ENCODE measurements around the gene ADO.

ADO gene

DNA sequence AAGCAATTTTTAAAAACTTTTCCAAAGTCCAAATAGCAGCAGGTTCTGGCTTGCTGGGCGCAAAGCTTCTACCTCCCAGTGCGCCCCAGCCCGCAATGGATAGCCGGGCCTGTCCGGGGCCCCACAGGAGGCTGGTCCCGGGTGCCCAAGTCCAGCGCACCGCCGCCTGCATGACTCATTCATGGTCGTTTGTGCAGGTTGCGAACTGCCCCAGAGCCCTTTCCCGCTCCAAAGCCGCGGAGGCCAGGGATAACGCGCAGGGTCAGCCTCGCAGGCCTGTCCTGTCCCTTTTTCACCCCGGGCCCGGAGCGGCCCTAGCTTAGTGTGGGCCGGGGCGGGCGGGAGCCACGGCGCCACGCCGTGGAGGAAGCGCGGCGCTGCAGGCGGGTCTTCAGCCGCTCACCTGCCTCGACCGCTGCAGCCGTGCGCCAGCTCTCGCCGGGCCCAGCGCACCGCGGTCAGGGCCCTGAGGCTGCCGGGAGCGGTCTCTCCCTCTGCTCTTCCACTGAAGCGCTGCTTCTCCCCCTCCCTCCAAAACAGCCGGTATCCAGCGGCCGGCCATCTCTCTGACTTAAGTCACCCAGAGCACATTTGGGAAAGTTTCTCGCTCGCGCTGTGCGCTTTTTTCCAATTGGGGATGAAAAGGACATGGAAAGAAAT lies 13.4 kb downstream of the ADO start:
- DNase-seq (ENCODE audit: low read depth in 2 of 2) = peak; percentile 69 to 73

DNA sequence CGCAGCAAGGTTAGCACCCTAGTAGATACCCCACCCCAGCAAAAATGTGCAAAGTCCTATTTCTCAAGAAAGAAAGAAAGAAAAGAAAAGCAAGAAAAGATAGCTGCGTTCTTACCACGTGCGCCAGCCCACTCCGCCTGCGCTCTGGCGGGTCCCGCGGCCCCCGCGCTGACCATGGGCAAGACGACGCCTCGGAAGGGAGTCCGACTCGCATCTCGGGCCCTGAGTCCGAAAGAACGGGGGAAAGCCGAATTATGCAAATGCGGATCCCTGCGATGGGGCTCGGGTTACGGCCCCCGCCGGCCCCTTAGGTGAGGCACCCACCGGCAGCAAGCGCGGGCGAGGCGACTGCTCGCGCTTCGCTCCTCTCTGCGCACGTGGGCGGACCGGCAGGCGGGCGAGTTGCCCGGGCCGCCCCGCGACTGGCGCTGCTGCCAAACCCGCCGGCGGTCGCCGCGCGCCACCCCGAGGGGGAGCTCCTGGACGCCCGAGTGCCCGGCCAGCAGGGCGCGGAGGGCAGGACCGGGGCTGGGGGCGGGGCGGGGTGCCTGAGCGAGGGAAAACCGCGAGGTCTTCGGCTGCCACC lies 14.0 kb downstream of the ADO start:
- DNase-seq (ENCODE audit: low read depth in 2 of 2) = peak; percentile 60 to 68

DNA sequence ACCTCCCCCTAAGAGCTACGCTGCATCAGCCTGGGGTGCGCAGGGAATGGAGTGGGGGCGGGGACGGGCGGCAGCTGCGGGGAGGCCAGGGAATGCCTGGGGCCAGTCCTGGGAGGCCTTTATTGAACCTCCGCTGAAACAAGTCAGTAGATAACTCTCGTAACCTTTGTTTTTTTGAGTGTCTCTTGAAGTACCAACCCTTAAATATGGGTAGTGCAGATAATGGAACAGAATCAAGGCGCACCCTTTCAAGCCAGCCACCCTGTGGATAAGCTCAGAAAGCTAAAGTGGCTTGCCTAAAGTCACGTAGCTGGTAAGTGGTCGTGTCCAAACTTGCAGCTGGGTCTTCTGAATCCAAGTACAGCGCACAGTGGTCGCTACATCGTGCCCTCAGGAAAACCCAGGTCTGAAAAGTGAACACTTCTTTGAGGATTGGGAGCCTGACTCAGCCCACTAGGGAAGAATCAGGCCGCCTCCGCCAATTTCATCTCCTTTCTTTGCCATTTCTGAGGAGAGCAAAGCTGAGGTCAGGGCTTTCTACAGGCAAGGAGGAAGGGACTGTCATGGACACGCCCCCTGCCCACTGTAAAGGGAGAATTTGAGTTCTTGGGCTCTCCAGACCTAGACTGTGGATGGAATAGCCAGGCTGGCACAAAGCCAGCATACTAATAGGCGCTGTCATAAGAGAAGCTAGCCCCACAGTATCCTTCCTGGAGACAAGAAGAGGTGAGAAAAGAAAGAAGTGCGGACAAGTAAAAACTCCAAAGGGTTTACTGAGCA lies 14.8 kb downstream of the ADO start:
- no peak for DNase-seq (ENCODE audit: low read depth in 2 of 2)

DNA sequence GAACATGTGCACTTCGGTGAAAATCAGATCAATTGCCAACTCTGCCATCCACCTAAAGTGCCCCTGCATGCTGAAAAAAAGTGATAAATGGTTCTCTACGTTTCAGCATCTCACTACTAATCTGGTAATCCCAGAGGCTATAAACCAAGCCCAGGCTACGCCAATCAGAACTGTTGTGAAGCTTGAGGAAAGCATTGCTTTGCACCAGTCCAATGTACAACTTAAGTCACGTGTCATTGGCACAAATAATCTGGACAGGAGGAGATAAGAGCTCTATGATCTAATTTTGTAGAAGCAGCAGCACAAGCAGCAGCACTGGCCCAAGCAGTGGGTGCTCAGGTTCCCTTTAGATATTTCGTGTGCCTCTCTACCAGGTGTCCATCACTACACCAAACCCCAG lies 16.1 kb downstream of the ADO start:
- DNase-seq (ENCODE audit: low read depth in 2 of 2) = no peak

DNA sequence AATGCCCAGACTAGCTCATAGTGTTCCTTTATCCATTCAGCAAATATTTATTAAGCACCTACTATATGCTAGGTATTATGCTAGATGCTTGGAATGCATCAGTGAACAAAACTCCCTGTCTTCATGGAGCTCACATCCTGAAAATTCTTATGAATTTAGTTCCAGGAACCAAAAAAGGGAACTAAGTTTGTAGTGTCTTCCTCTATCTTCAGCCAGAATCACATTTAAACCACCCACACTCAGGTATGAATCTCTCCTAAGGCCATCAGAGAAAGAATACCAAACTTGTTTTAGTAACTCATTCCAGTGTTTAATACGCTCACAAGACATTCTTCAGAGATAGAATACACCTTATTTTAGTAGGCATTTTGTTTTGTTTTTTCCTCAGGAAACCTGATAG lies 21.8 kb downstream of the ADO start:
- DNase-seq (ENCODE audit: low read depth in 2 of 2) = no peak

DNA sequence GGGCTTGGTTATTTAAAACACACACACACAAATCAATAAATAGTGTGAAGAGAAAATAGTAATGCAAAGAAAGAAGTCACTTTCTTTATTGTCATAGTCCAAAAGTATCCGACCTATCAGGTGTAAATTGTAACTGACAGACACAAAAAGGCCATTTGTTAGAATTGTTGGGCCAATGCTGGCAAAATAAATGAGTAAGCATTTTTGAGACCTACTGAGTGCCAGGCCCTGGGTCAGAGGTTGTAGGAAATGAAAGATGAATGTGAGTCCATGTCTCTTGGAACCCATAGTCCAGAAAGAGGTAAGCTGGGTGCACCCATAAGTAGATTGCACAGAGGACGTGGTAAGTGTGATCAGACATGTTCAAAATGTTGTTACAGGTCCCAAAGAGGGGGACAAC lies 25.1 kb downstream of the ADO start:
- DNase-seq (ENCODE audit: low read depth in 2 of 2) = no peak

DNA sequence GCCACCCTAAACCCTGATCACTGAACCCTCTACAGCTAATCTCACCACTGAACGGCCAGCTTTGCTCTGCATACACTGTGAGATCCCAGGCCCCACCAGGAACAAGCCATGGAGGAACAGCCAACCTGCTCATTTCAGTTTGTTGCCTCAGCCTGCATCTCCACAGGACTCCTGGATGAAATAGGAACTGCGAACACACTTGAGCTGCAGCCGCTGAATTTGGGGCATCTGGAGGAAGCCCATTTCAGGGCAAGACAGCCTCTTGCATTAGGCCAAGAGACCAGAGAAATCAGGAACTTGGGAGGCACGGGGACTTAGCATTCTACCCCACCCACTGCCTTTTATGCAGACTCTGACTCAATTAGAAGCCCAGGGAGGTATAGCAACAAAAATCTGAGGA lies 26.2 kb downstream of the ADO start:
- no peak for DNase-seq (ENCODE audit: low read depth in 2 of 2)

DNA sequence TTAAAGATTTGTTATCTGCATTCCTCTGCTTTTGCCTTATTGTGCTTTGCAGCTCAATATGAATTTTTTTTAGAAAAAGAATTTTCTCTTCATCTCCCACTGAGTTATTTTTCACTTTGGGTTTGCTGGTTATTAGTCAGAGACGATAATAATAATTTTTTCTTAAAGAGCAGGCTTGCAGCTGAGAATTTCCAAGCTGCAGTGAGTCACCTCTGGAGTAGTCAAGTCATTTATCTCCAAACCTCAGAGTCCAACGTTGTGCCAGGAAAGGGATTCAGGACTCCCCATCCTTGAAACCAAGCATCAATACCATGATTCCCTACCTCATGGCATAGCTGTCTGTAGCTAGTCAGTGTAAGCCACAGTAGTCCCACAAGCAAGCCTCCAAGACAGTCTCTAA lies 26.8 kb downstream of the ADO start:
- no peak for DNase-seq (ENCODE audit: low read depth in 2 of 2)

DNA sequence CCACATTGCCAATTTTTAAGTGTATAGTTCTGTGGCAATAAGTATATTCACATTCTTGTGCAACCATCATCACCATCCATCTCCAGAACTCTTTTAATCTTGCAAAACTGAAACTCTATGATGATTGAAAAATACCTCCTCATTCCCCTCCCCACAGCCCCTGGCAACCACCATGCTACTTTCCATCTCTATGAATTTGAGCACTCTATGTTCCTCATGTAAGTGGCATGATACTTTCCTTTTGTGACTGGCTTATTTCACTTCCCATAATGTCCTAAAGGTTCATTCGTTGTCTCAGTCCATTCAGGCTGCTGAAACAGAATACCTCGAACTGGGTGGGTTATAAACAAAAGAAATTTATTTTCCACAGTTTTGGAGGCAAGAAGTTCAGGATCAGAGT lies 35.1 kb downstream of the ADO start:
- no peak for DNase-seq (ENCODE audit: low read depth in 2 of 2)

DNA sequence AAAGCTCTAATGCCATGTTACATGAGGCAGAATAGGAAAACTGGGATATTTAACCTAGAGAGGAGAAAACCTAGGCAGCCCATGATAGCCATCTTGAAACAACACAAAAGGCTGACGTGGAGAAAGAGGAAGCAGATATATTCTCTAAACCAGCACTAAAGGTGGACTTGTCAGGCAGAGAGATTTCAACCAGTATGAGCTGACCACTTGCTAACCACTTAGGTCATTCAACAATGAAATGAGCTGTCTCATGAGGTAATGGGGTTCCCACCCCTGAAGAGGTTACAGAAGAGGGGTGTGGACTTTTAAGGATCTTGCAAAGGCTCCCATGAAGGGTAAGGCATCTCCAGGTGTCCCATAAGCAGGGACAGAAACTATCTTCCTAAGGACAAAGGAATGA lies 38.5 kb downstream of the ADO start:
- DNase-seq (ENCODE audit: low read depth in 2 of 2) = no peak

DNA sequence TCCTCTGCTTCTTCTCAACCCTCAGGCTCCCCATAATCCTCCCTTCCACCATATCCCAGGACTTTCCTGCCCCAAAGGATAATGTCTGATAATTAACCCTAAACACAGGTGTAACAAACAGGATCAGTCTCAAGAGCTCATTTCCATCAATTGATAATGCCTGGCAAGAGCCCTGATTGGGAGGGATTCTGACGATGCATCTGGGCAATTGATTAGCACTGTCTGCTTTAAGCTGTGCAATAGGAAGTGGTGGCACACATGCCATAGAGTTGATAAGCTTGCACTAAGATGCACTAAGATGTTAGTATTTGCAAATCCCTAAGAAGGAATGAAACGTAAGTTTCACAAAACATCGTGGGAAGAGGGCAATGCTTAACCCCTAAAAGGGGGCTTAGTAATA lies 39.1 kb downstream of the ADO start:
- DNase-seq (ENCODE audit: low read depth in 2 of 2) = no peak

DNA sequence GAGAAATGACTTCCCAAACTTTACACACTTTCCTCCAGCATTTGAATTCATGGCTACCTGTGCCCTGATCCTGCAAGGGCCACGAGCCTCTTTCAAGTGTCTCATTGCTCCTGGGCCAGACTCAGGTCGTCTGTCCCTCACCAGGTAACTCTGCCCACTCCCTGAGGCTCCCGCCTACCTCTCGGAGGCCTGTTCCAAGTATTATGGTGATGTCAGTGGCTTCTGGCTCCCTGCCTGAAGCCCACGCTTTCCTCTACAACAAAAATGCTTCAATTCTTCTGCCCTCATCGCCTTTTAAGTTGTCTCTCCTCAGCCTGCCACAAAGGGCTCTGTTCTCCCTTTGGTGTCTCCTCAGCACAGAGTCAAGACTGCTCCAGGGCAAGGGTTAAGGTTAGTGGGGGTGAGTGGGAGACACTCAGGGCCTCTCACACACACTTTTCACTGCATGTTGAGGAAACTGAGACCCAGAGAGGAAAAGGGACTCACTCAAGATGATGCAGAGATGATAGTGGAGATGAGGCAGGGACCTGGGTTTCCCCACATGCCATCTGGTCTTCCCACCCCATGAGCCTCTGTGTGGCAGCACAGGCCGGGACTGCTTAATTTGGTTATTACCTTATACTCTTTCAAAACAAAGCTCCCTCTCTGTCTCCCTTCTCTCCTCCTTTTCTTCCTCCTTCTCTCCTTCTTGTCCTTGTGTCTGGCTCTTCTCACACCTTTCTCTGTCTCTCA lies 39.9 kb downstream of the ADO start:
- no peak for DNase-seq (ENCODE audit: low read depth in 2 of 2)

DNA sequence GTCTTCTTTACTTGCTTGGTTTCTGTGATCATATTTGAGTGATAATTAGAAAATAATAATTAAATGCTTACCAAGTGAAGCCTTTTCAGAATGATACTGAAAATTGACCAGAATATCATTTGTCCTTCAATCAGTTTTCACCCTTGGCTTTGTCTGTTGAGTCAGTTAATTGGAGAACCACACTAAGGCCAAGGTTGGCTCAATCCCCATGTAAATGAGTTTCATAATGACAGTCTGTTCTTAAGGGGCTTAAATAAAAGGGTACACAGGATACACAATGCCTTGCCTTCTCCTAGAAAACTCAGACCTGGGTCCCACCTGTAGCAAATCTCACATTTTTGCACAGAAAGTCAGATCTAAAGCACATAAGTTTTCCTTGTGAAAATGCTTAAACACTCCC lies 42.9 kb downstream of the ADO start:
- no peak for DNase-seq (ENCODE audit: low read depth in 2 of 2)

DNA sequence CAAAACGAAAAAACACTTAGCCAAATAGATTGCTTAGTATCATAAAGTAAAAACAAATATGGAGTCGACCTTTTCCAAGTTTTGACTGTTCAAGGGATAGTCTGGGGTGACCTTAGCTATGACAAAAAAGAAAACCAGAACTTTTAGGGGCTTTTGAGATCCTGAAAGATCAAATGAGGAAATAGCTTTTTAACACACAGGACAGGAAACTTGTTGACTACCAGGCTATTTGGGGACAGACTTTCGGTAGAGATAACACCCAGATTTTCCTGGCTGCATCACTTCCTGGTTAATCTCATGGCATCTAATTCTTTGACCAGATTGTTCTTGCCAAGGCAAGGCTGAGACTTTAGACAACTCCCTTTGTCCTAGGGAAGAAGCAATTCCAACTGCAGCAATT lies 46.1 kb downstream of the ADO start:
- no peak for DNase-seq (ENCODE audit: low read depth in 2 of 2)

DNA sequence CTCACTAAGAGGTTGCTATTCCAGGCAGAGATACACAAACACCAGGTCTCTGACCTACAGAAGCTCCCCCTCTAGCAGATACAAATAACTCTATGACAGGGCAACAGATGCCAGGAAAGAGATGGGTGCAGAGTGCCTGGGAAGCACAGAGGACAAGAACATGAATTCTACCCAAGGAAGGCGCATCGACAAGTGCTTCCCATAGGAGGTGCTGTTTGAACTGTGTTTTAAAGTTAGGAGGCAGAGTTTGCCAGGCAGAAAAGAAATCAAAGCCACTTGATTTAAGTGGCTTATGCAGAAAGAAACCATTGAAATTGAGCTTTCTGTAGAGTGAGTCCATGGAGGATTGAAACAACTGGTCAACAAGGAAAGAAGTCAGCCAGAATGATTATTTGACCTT lies 46.9 kb downstream of the ADO start:
- DNase-seq (ENCODE audit: low read depth in 2 of 2) = no peak

DNA sequence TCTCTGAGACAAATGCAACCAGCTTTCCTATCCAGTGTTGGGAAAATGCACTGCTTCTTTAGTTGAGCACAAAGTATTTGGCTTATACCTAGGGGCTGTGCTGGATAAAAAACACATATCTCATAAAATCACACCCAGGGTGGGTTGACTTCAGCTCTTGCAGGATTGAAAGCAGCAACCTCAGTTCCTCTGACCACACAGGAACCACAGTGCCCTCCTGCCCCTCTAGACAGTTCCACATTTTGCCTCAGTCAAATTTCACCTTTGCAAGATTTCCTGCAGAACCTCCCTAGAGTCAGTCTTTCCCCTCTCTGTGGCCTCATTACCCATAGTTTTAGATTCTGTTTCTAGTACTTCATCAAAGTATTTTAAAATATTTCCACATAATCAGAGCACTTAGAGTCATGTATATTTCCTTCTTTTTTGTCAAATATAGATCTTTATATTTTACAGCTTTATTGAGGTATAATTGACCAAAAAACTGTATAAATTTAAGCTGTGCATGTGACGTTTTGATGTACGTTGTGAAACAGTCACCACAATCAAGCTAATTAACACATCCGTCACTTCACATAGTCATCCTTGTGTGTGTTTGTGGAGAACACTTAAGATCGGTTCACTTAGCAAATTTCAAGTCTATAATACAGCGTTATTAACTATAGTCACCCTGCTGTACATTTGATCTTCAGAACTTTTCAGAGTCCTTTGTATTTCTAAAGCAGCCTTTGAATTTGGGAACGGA lies 48.6 kb downstream of the ADO start:
- DNase-seq (ENCODE audit: low read depth in 2 of 2) = peak; percentile 59

DNA sequence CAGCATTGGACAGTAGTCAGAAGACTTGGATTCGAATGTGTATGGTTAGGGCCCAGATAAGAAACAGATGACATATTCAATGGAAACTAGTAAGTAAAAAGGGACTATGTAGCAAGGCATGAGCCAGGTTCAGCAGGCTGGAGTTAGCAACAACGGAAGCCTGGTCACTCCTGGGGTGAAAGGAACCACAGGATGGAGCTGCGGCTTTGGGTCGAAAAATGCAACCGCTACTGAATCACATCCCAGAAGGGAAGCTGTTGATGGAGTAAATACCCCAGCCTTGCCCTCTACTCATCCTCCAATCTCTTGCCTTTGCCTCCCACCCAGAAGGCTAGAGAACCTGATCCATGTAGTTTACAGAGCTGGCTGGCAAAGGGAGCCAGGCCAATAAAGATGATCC lies 49.2 kb downstream of the ADO start:
- DNase-seq (ENCODE audit: low read depth in 2 of 2) = peak; percentile 61 to 74

DNA sequence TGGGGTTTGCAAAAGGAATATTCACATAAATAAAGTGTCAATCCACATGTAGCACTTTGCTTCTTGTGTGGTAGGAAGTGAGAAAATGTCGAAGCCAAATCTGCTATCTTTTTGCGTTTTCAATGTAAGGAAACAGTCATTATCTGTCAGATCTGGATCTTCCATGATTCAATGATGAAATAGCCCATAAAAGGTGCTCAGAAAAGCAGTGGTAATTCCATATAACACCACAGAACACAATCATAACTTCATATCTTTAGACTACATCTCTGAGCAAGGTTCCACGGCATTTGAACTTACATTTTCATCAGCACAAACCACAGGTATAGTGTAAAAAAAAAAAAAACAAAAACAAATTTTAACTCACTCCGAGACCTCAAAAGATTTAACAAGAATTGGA lies 51.5 kb downstream of the ADO start:
- DNase-seq (ENCODE audit: low read depth in 2 of 2) = no peak
